HG03439 (cell line): ENCODE measurements around the gene ENDOV.

ENCODE experiments used
- ATAC-seq: cut with Tn5 transposase; IDR thresholded peaks from one replicate; pipeline ENCODE4 v1.9.1; 2021; ENCODE audit warnings: mild to moderate bottlenecking, moderate library complexity; ENCODE audit not compliant: unreplicated experiment

ENDOV gene

GRCh38 chr17:80464486-80464885, 49.5 kb downstream of the ENDOV start:
- no peak for ATAC-seq

- ATAC-seq, result no peak
These were observed 50.5 kb downstream of the ENDOV start for GRCh38 chr17:80465327-80465974.

GRCh38 chr17:80466188-80466705, 51.3 kb downstream of the ENDOV start:
- no peak for ATAC-seq

- ATAC-seq, result no peak
These were observed 53.3 kb downstream of the ENDOV start for GRCh38 chr17:80468242-80468641.

GRCh38 chr17:80468781-80469493, 54.0 kb downstream of the ENDOV start:
- ATAC-seq, result no peak

- ATAC-seq, result no peak
These were observed 54.7 kb downstream of the ENDOV start for GRCh38 chr17:80469667-80470066.

GRCh38 chr17:80470603-80471002, 55.6 kb downstream of the ENDOV start:
- no peak for ATAC-seq

GRCh38 chr17:80471922-80472321, 57.0 kb downstream of the ENDOV start:
- ATAC-seq, result no peak

GRCh38 chr17:80472996-80473395, 58.0 kb downstream of the ENDOV start:
- no peak for ATAC-seq

GRCh38 chr17:80473701-80474100, 58.7 kb downstream of the ENDOV start:
- ATAC-seq, result no peak

GRCh38 chr17:80474231-80474960, 59.4 kb downstream of the ENDOV start:
- ATAC-seq, result no peak

GRCh38 chr17:80474961-80475909, 60.3 kb downstream of the ENDOV start:
- ATAC-seq, result no peak

- no peak for ATAC-seq
These were observed 61.2 kb downstream of the ENDOV start, which contains the start of gene NPTX1 for GRCh38 chr17:80475910-80476876. Gene NPTX1, minus strand, starts transcription at chr17:80476607. Its CDS starts 161 bp downstream, at chr17:80476446.

- ATAC-seq, result no peak
These were observed 62.1 kb downstream of the ENDOV start for GRCh38 chr17:80476877-80477646.

- ATAC-seq, result no peak
These were observed 62.9 kb downstream of the ENDOV start for GRCh38 chr17:80477647-80478478.

GRCh38 chr17:80478487-80479245, 63.7 kb downstream of the ENDOV start:
- ATAC-seq, result no peak

GRCh38 chr17:80479246-80479566, 64.2 kb downstream of the ENDOV start:
- no peak for ATAC-seq
